ENCODE data around the gene ECE2. TPM values are rescaled to one million over a fixed set of nuclear protein-coding genes. Genes with fewer than 3 reads are reported as not detected.

ECE2 gene
- total RNA-seq: not detected
- long read RNA-seq: 0 reads

- H3K4me3 ChIP-seq: no peak within 1 kb of the TSS
- WGBS (ENCODE audit: insufficient coverage, low coverage, low lambda C conversion rate, missing lambda C conversion rate): 7% methylated on average over 7 of the region's 65 CpGs
- DNase-seq: no peak
These were observed at the start of gene ECE2 for GRCh38 chr3:184275961-184276910. Gene ECE2, plus strand, starts transcription at chr3:184276022. Its CDS starts 132 bp downstream, at chr3:184276154.

GRCh38 chr3:184227481-184227935, 48.3 kb upstream of the ECE2 start:
- H3K27ac ChIP-seq: no peak overlapping the region
- peak in 1 of 3 donors; percentile 55 for DNase-seq
- WGBS (ENCODE audit: insufficient coverage, low coverage, low lambda C conversion rate, missing lambda C conversion rate): 25% methylated on average over 1 of the region's 2 CpGs
- intact Hi-C loops (cut with DNase I): no loop called here
- peak; percentile 73 to 77 (median 74) for ATAC-seq
- TF ChIP-seq, protein P1, sequence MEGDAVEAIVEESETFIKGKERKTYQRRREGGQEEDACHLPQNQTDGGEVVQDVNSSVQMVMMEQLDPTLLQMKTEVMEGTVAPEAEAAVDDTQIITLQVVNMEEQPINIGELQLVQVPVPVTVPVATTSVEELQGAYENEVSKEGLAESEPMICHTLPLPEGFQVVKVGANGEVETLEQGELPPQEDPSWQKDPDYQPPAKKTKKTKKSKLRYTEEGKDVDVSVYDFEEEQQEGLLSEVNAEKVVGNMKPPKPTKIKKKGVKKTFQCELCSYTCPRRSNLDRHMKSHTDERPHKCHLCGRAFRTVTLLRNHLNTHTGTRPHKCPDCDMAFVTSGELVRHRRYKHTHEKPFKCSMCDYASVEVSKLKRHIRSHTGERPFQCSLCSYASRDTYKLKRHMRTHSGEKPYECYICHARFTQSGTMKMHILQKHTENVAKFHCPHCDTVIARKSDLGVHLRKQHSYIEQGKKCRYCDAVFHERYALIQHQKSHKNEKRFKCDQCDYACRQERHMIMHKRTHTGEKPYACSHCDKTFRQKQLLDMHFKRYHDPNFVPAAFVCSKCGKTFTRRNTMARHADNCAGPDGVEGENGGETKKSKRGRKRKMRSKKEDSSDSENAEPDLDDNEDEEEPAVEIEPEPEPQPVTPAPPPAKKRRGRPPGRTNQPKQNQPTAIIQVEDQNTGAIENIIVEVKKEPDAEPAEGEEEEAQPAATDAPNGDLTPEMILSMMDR (IDR thresholded peaks at IDR 0.05): peak; percentile 65 to 85 (median 84)
- TF ChIP-seq POLR2A (IDR thresholded peaks at IDR 0.05): no peak
- H3K9me3 ChIP-seq: no peaks in the 10 kb centered on the region
- peaks cover 0 to 18% (median 3%) of the 10 kb centered on the region in 4 donors for H3K4me1 ChIP-seq
- H3K27me3 ChIP-seq: peaks cover 0 to 24% of the 10 kb centered on the region in 2 donors
- no peaks in the 10 kb centered on the region for H3K36me3 ChIP-seq
- H3K4me3 ChIP-seq: no peak overlapping the region

More at GRCh38 chr3:184275961-184276910, at the start of gene ECE2:
- intact Hi-C loops (cut with DNase I): no loop called here
- ATAC-seq: peak in 1 of 4 donors; percentile 39
- Histone ChIP-seq H3K36me3 (no peaks in the 10 kb centered on the region), H3K27ac (no peak within 1 kb of the TSS), H3K27me3 (no peaks in the 10 kb centered on the region), H3K4me1 (no peaks in the 10 kb centered on the region), H3K9me3 (no peaks in the 10 kb centered on the region)
- TF ChIP-seq, protein P1 (IDR thresholded peaks at IDR 0.05): no peak
- no peak for TF ChIP-seq POLR2A (IDR thresholded peaks at IDR 0.05)

DNA sequence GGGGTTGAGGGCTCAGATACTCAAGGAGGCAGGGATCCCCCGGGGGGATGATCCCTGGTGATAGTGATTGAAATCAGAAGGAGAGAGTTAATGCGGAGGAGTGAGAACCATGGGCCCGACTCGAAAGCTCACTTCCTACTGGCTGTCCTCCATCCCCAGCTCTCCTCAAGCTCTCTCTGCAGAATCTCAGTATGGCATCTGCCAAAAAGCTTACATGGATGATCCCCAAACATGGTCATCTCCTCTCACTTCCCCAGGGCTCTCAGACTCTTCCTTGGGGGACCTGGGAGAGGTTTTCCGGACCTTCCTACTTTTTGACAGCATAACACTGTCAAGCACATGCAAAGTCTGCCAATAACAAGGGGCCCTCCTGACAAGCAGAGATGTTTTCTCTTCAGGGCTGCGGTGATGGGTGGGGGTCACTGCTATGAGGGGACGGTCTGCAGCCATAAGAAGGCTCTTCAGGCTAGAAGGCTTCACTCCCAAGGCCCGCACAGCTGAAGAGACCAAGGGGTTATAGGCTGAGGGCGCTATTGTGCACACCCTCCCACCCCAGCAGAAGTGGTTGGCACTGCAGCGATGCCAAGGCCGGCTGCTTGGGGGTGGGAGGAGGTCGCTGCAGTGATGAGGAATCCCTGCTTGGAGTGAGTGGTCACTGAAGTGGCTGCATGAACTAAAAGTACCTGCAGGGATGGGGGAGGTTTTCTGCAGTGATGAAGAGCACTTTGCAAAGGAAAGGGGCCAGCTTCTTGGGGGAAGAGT, 47.3 kb upstream of the ECE2 start:
- no peak overlapping the region for H3K4me3 ChIP-seq
- peaks cover 0 to 18% (median 3%) of the 10 kb centered on the region in 4 donors for H3K4me1 ChIP-seq
- no peak for DNase-seq
- H3K27me3 ChIP-seq: peaks cover 0 to 24% of the 10 kb centered on the region in 2 donors
- 63% methylated on average over 7 of the region's 12 CpGs for WGBS (ENCODE audit: insufficient coverage, low coverage, low lambda C conversion rate, missing lambda C conversion rate)
- intact Hi-C loops (cut with DNase I): no loop called here
- H3K27ac ChIP-seq: no peak overlapping the region
- no peaks in the 10 kb centered on the region for H3K36me3 ChIP-seq
- H3K9me3 ChIP-seq: no peaks in the 10 kb centered on the region
- ATAC-seq: no peak
- no peak for TF ChIP-seq POLR2A (IDR thresholded peaks at IDR 0.05)
- TF ChIP-seq, protein P1 (IDR thresholded peaks at IDR 0.05): no peak

GRCh38 chr3:184229394-184230080, 46.3 kb upstream of the ECE2 start, which contains the start of gene VWA5B2:
Gene VWA5B2, plus strand, starts transcription at chr3:184229585. Its CDS starts 944 bp downstream, at chr3:184230529.
- intact Hi-C loops (cut with DNase I): no loop called here
- WGBS (ENCODE audit: insufficient coverage, low coverage, low lambda C conversion rate, missing lambda C conversion rate): under 1% methylated on average over 16 of the region's 66 CpGs
- DNase-seq (peak in 2 of 3 donors; percentile 48 to 59), ATAC-seq (peak; percentile 82 to 89 (median 84))
- Histone ChIP-seq H3K36me3 (no peaks in the 10 kb centered on the region), H3K27ac (no peak within 1 kb of the TSS), H3K4me1 (peaks cover 0 to 18% (median 3%) of the 10 kb centered on the region in 4 donors), H3K9me3 (no peaks in the 10 kb centered on the region), H3K27me3 (peaks cover 0 to 24% of the 10 kb centered on the region in 2 donors), H3K4me3 (peak within 1 kb of the TSS; percentile 18 to 36 (median 23))
- TF ChIP-seq POLR2A (IDR thresholded peaks at IDR 0.05): no peak
- TF ChIP-seq, protein P1 (IDR thresholded peaks at IDR 0.05): peak in 2 of 4 donors; percentile 10 to 25

Measured in right lobe of liver (tissue), 6 donors.